Esophagus muscularis mucosa (tissue), 4 donors: ENCODE results near the gene TSC22D3. TPM values are rescaled to one million over a fixed set of nuclear protein-coding genes. Genes with fewer than 3 reads are reported as not detected.

Source experiments
- DNase-seq: peaks from one replicate; pipeline ENCODE4 v3.0.0-alpha.2; 2017; ENCODE audit errors: extremely low spot score
- H3K27ac ChIP-seq, 4 donors: fragments of 200-600 bp; sonication (generic); replicated peaks in 1 of 4; 1 replicate in 3 of 4; 2 replicates in 1 of 4; pipeline ENCODE4 v1.5.1; 2016 to 2019; ENCODE audit warnings: mild to moderate bottlenecking in 1 of 4
- H3K27me3 ChIP-seq, 4 donors: fragments of 200-600 bp; sonication (generic); one replicate each; pipeline versions ENCODE4 v1.5.1 to v1.6.0; 2016 to 2019
- H3K36me3 ChIP-seq, 4 donors: fragments of 200-600 bp; sonication (generic); one replicate each; pipeline ENCODE4 v1.5.1; 2016 to 2019
- H3K4me1 ChIP-seq, 4 donors: fragments of 200-600 bp; sonication (generic); one replicate each; pipeline ENCODE4 v1.5.1; 2016 to 2019
- H3K4me3 ChIP-seq, 4 donors: fragments of 200-600 bp; sonication (generic); 1 replicate in 2 of 4; 2 replicates in 2 of 4; pipeline ENCODE4 v1.5.1; 2016 to 2019; ENCODE audit warnings: mild to moderate bottlenecking in 4 of 4, moderate library complexity in 1 of 4
- H3K9me3 ChIP-seq, 4 donors: fragments of 200-600 bp; sonication (generic); 1 replicate in 3 of 4; 2 replicates in 1 of 4; pipeline ENCODE4 v1.5.1; 2016 to 2019
- CTCF ChIP-seq, 3 experiments: fragments of 200-600 bp in 2 of 3; fragments of 450-650 bp in 1 of 3; sonication (generic) in 2 of 3; IDR thresholded peaks; one replicate each; pipeline ENCODE4 v1.5.1; 2017 to 2019; ENCODE audit warnings: antibody characterized with exemption in 3 of 3, mild to moderate bottlenecking in 2 of 3, moderate library complexity in 1 of 3
- EP300 ChIP-seq: sonication (generic); formaldehyde crosslinking; IDR thresholded peaks from one replicate; pipeline ENCODE4 v1.6.1; 2017; ENCODE audit warnings: antibody characterized with exemption
- POLR2A ChIP-seq: fragments of 450-650 bp; IDR thresholded peaks from one replicate; pipeline ENCODE4 v1.6.1; 2017; ENCODE audit warnings: antibody characterized with exemption, moderate library complexity, mild to moderate bottlenecking, low read depth
- POLR2AphosphoS5 ChIP-seq, 2 donors: sonication (generic); formaldehyde crosslinking; IDR thresholded peaks; one replicate each; pipeline ENCODE4 v1.6.1; 2017; ENCODE audit warnings: antibody characterized with exemption in 2 of 2
- WGBS: methylation state at CpG from one replicate; pipeline ENCODE4 v1.1.5; 2018; 5-methylcytosine and 5-hydroxymethylcytosine counted together
- intact Hi-C: fragments of 100-400 bp; cut with DNase I; formaldehyde crosslinking; loops from one replicate; pipeline ENCODE4 v1.15.1; 2023
- total RNA-seq, 4 donors: library from RNA; depleted of rRNA; stranded (reverse); fragments of >200 nt; gene quantifications; one replicate each; pipeline versions ENCODE4 v1.1.0 to v1.2.1, GENCODE V29; 2016

TSC22D3 gene
- total RNA-seq, 4 donors from 2014 or later: 389 to 1,047 (median 786) TPM

GRCh38 chrX:107715331-107716117 is 60.1 kb downstream of the TSC22D3 start:
- H3K4me3 ChIP-seq: peak overlapping the region; percentile 71 to 87 (median 73)
- H3K9me3 ChIP-seq: no peaks in the 10 kb centered on the region
- intact Hi-C loops: loop anchor here (2.0 kb wide), 1 partner anchor 43 kb away; no protein-coding TSS in a partner anchor
- TF ChIP-seq POLR2AphosphoS5 (IDR thresholded peaks at IDR 0.05) (peak in 1 of 2 donors; percentile 26), CTCF (IDR thresholded peaks at IDR 0.05) (no peak), EP300 (no peak), POLR2A (no peak)
- H3K27me3 ChIP-seq: no peaks in the 10 kb centered on the region
- H3K4me1 ChIP-seq: peaks cover 13 to 60% (median 57%) of the 10 kb centered on the region in 4 donors
- 42% methylated on average over 14 of the region's 15 CpGs for WGBS
- DNase-seq: no peak
- H3K27ac ChIP-seq: peak overlapping the region; percentile 94 to 97 (median 96)
- H3K36me3 ChIP-seq: peaks cover 16 to 28% (median 22%) of the 10 kb centered on the region in 4 donors

GRCh38 chrX:107714206-107714891 is 61.2 kb downstream of the TSC22D3 start:
- Histone ChIP-seq H3K36me3 (peaks cover 16 to 28% (median 22%) of the 10 kb centered on the region in 4 donors), H3K4me1 (peaks cover 18 to 65% (median 55%) of the 10 kb centered on the region in 4 donors), H3K4me3 (peak overlapping the region; percentile 71 to 87 (median 73)), H3K27me3 (no peaks in the 10 kb centered on the region), H3K27ac (peak overlapping the region; percentile 94 to 97 (median 96)), H3K9me3 (no peaks in the 10 kb centered on the region)
- intact Hi-C loops: no loop called here
- TF ChIP-seq CTCF (IDR thresholded peaks at IDR 0.05) (peak in 1 of 3 experiments; percentile 33), POLR2AphosphoS5 (IDR thresholded peaks at IDR 0.05) (peak in 1 of 2 donors; percentile 61), EP300 (no peak), POLR2A (no peak)
- DNase-seq: no peak
- 66% methylated on average over 4 of the region's 9 CpGs for WGBS

DNA sequence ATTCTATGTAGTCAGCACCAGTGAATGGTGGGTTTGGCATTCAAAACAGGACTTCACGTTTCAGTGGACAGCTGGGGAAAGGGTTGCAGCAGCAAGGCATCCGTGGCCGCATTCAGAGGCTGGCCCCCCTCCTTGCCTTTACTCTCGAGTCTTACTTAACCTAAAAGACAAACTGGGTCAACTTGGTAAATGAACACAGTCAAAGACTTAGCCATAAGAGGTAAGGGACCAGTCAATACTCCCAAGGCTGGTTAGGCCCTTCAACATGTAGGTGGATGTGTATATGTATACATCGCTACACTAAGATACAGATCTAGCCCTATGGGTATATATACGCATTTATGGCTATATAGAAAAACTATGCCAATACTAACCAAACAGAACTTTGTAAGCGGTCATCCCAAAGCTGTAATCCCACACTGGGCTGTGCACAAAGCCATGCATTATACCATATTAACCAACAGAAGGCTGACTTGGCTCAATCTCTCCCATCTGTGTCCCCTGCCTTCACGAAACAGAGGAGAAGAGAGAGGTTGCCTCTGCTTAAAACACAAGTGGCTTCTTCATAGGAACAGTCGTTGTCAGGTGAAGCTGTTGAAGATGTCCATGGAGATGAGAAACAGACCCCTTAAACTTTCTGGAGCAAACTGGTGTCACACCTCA is 61.9 kb downstream of the TSC22D3 start:
- intact Hi-C loops: no loop called here

GRCh38 chrX:107713203-107713542 is 62.4 kb downstream of the TSC22D3 start:
- H3K4me1 ChIP-seq: peaks cover 18 to 53% (median 45%) of the 10 kb centered on the region in 4 donors
- no peak for DNase-seq
- peak overlapping the region; percentile 94 to 97 (median 96) for H3K27ac ChIP-seq
- intact Hi-C loops: no loop called here
- H3K36me3 ChIP-seq: peaks cover 16 to 28% (median 22%) of the 10 kb centered on the region in 4 donors
- TF ChIP-seq CTCF (IDR thresholded peaks at IDR 0.05): no peak
- no peak for TF ChIP-seq POLR2A
- no peak for TF ChIP-seq POLR2AphosphoS5 (IDR thresholded peaks at IDR 0.05)
- no peak for TF ChIP-seq EP300
- WGBS: 36% methylated on average over 2 of the region's 2 CpGs
- peak overlapping the region; percentile 71 to 87 (median 73) for H3K4me3 ChIP-seq
- no peaks in the 10 kb centered on the region for H3K9me3 ChIP-seq
- no peaks in the 10 kb centered on the region for H3K27me3 ChIP-seq

More for the DNA sequence above, 61.9 kb downstream of the TSC22D3 start:
- no peaks in the 10 kb centered on the region for H3K9me3 ChIP-seq
- peaks cover 16 to 28% (median 22%) of the 10 kb centered on the region in 4 donors for H3K36me3 ChIP-seq
- H3K27ac ChIP-seq: peak overlapping the region; percentile 94 to 97 (median 96)
- TF ChIP-seq CTCF (IDR thresholded peaks at IDR 0.05): no peak
- peak in 1 of 2 donors; percentile 50 for TF ChIP-seq POLR2AphosphoS5 (IDR thresholded peaks at IDR 0.05)
- DNase-seq: no peak
- H3K4me1 ChIP-seq: peaks cover 18 to 58% (median 50%) of the 10 kb centered on the region in 4 donors
- WGBS: 75% methylated on average over 9 of the region's 9 CpGs
- no peaks in the 10 kb centered on the region for H3K27me3 ChIP-seq
- H3K4me3 ChIP-seq: peak overlapping the region; percentile 71 to 87 (median 73)
